ENCODE measurements around the gene ERO1A. TPM values are rescaled to one million over a fixed set of nuclear protein-coding genes. Genes with fewer than 3 reads are reported as not detected.

Gene ERO1A
- total RNA-seq, 1 donor from 2014 or later = 38.7 TPM

GRCh38 chr14:52640137-52640536, 55.2 kb downstream of the ERO1A start:
- H3K4me1 Mint-ChIP-seq = no peaks in the 10 kb centered on the region
- DNase-seq (ENCODE audit: low read depth, low spot score) = no peak
- no peaks in the 10 kb centered on the region for H3K27me3 Mint-ChIP-seq (ENCODE audit: low read depth)
- H3K27ac Mint-ChIP-seq (ENCODE audit: unreplicated experiment) = no peak overlapping the region
- H3K4me3 Mint-ChIP-seq = no peak overlapping the region
- no peak for TF ChIP-seq CTCF (conservative IDR thresholded peaks at IDR 0.05)
- H3K9me3 Mint-ChIP-seq = peaks cover 3% of the 10 kb centered on the region
- peaks cover 16% of the 10 kb centered on the region for H3K36me3 Mint-ChIP-seq (ENCODE audit: low read depth)

- DNase-seq (ENCODE audit: low read depth, low spot score) = no peak
- H3K4me3 Mint-ChIP-seq = no peak overlapping the region
- no peaks in the 10 kb centered on the region for H3K9me3 Mint-ChIP-seq
- no peak overlapping the region for H3K27ac Mint-ChIP-seq (ENCODE audit: unreplicated experiment)
- no peaks in the 10 kb centered on the region for H3K4me1 Mint-ChIP-seq
- H3K27me3 Mint-ChIP-seq (ENCODE audit: low read depth) = no peaks in the 10 kb centered on the region
- no peaks in the 10 kb centered on the region for H3K36me3 Mint-ChIP-seq (ENCODE audit: low read depth)
- no peak for TF ChIP-seq CTCF (conservative IDR thresholded peaks at IDR 0.05)
Measured at GRCh38 chr14:52619687-52620086, 75.7 kb downstream of the ERO1A start.

- Mint-ChIP-seq H3K4me1 (no peaks in the 10 kb centered on the region), H3K4me3 (no peak overlapping the region), H3K9me3 (peaks cover under 1% of the 10 kb centered on the region), H3K27me3 (ENCODE audit: low read depth) (no peaks in the 10 kb centered on the region), H3K27ac (ENCODE audit: unreplicated experiment) (no peak overlapping the region), H3K36me3 (ENCODE audit: low read depth) (peaks cover 4% of the 10 kb centered on the region)
- no peak for DNase-seq (ENCODE audit: low read depth, low spot score)
- TF ChIP-seq CTCF (conservative IDR thresholded peaks at IDR 0.05) = no peak
Measured at GRCh38 chr14:52618602-52619001, 76.8 kb downstream of the ERO1A start.

- no peak for TF ChIP-seq CTCF (conservative IDR thresholded peaks at IDR 0.05)
- no peak overlapping the region for H3K27ac Mint-ChIP-seq (ENCODE audit: unreplicated experiment)
- no peaks in the 10 kb centered on the region for H3K4me1 Mint-ChIP-seq
- H3K36me3 Mint-ChIP-seq (ENCODE audit: low read depth) = peaks cover 20% of the 10 kb centered on the region
- H3K9me3 Mint-ChIP-seq = peaks cover 7% of the 10 kb centered on the region
- no peak overlapping the region for H3K4me3 Mint-ChIP-seq
- no peak for DNase-seq (ENCODE audit: low read depth, low spot score)
- H3K27me3 Mint-ChIP-seq (ENCODE audit: low read depth) = no peaks in the 10 kb centered on the region
Measured at GRCh38 chr14:52610187-52610586, 85.2 kb downstream of the ERO1A start.

- Mint-ChIP-seq H3K9me3 (peaks cover 7% of the 10 kb centered on the region), H3K4me3 (no peak overlapping the region), H3K4me1 (no peaks in the 10 kb centered on the region), H3K36me3 (ENCODE audit: low read depth) (peaks cover 24% of the 10 kb centered on the region), H3K27ac (ENCODE audit: unreplicated experiment) (no peak overlapping the region), H3K27me3 (ENCODE audit: low read depth) (no peaks in the 10 kb centered on the region)
- DNase-seq (ENCODE audit: low read depth, low spot score) = no peak
- no peak for TF ChIP-seq CTCF (conservative IDR thresholded peaks at IDR 0.05)
Measured at GRCh38 chr14:52609445-52610044, 85.8 kb downstream of the ERO1A start.
